SK-N-SH (cell line): ENCODE results near the gene SSTR3. TPM values are rescaled to one million over a fixed set of nuclear protein-coding genes. Genes with fewer than 3 reads are reported as not detected.

Source experiments
- CTCF ChIA-PET: fragments of 300-600, 350-600 bp; formaldehyde crosslinking; extraction: SDS; loops from one replicate; lab custom pipeline; 2021; lab: Yijun Ruan, JAX
- POLR2A ChIA-PET: fragments of 350-600 bp; sonication (Branson Sonifier 250); formaldehyde crosslinking; extraction: SDS; loops from one replicate; lab custom pipeline; 2020; ENCODE audit warnings: antibody characterized with exemption, inconsistent platforms; lab: Yijun Ruan, JAX
- DNase-seq: peaks from one replicate; pipeline ENCODE4 v3.0.0; 2012
- H2AFZ ChIP-seq: fragments of 200-600 bp; sonication (generic); 2 replicates; pipeline ENCODE4 v1.8.1; 2016; ENCODE audit warnings: antibody characterized with exemption, mild to moderate bottlenecking, low read depth
- H3F3A ChIP-seq: fragments of 200-600 bp; sonication (generic); replicated peaks from 2 replicates; pipeline ENCODE3; 2016; ENCODE audit warnings: antibody characterized with exemption, mild to moderate bottlenecking; ENCODE audit not compliant: insufficient read depth
- H3K27ac ChIP-seq, 2 experiments: fragments of 200-500 bp in 1 of 2; fragments of 200-600 bp in 1 of 2; sonication (Bioruptor generic) in 1 of 2; sonication (generic), shearing (Covaris generic) in 1 of 2; 2 replicates each; pipeline versions ENCODE4 v1.5.1 to v1.6.1; 2014 to 2016; ENCODE audit warnings: low read depth in 2 of 2, inconsistent platforms in 1 of 2, low read length in 1 of 2, mild to moderate bottlenecking in 1 of 2, mixed read lengths in 1 of 2
- H3K27me3 ChIP-seq: fragments of 200-600 bp; sonication (generic), shearing (Covaris generic); 2 replicates; pipeline ENCODE4 v1.6.1; 2016; ENCODE audit warnings: mixed run types; ENCODE audit not compliant: insufficient read depth
- H3K36me3 ChIP-seq, 2 experiments: fragments of 200-500 bp in 1 of 2; fragments of 200-600 bp in 1 of 2; sonication (Bioruptor generic) in 1 of 2; sonication (generic) in 1 of 2; replicated peaks in 1 of 2; 2 replicates each; pipeline versions ENCODE3 to v1.5.1; 2014 to 2016; ENCODE audit warnings: low read length in 1 of 2, mild to moderate bottlenecking in 1 of 2; ENCODE audit not compliant: insufficient read depth in 2 of 2, control insufficient read depth in 1 of 2
- H3K4me1 ChIP-seq, 2 experiments: fragments of 200-500 bp in 1 of 2; fragments of 200-600 bp in 1 of 2; sonication (Bioruptor generic) in 1 of 2; sonication (generic), shearing (Covaris generic) in 1 of 2; 2 replicates each; pipeline versions ENCODE4 v1.5.1 to v1.6.1; 2014 to 2016; ENCODE audit warnings: low read depth in 1 of 2, low read length in 1 of 2, mixed run types in 1 of 2; ENCODE audit not compliant: insufficient read depth in 2 of 2, control insufficient read depth in 1 of 2
- H3K4me2 ChIP-seq: fragments of 200-600 bp; sonication (generic), shearing (Covaris generic); 2 replicates; pipeline ENCODE4 v1.6.1; 2017; ENCODE audit warnings: mixed run types
- H3K4me3 ChIP-seq, 2 experiments: fragments of 200-500 bp in 1 of 2; fragments of 200-600 bp in 1 of 2; sonication (Bioruptor generic) in 1 of 2; sonication (generic), shearing (Covaris generic) in 1 of 2; 2 replicates each; pipeline versions ENCODE4 v1.5.1 to v1.8.1; 2014 to 2016; ENCODE audit warnings: low read depth in 2 of 2, inconsistent platforms in 1 of 2, low read length in 1 of 2, mild to moderate bottlenecking in 1 of 2, mixed read lengths in 1 of 2, moderate library complexity in 1 of 2
- H3K79me2 ChIP-seq: fragments of 200-600 bp; sonication (generic); 2 replicates; pipeline ENCODE4 v1.8.1; 2017; ENCODE audit warnings: mild to moderate bottlenecking; ENCODE audit not compliant: insufficient read depth
- H3K9ac ChIP-seq: fragments of 200-600 bp; sonication (generic); 2 replicates; pipeline ENCODE4 v1.6.1; 2017; ENCODE audit warnings: mixed run types
- H3K9me2 ChIP-seq: fragments of 200-600 bp; sonication (generic); 2 replicates; pipeline ENCODE4 v1.6.1; 2017; ENCODE audit warnings: mixed run types
- H3K9me3 ChIP-seq: fragments of 200-600 bp; sonication (generic); 2 replicates; pipeline ENCODE4 v1.6.1; 2017; ENCODE audit warnings: mixed run types, mild to moderate bottlenecking, moderate library complexity
- H4K20me1 ChIP-seq: fragments of 200-600 bp; sonication (generic); 2 replicates; pipeline ENCODE4 v1.6.1; 2017; ENCODE audit warnings: mild to moderate bottlenecking, mixed run types; ENCODE audit not compliant: insufficient read depth
- CHD2 ChIP-seq: fragments of 150-350 bp; IDR thresholded peaks from 2 replicates; pipeline ENCODE4 v1.6.1; 2018; ENCODE audit warnings: low read length; ENCODE audit not compliant: partially characterized antibody
- ELF1 ChIP-seq: IDR thresholded peaks from 2 replicates; pipeline ENCODE4 v1.4.0; 2012
- EP300 ChIP-seq, 2 experiments: IDR thresholded peaks; 2 replicates each; pipeline versions ENCODE4 v1.4.0 to v1.6.1; 2012; ENCODE audit warnings: borderline replicate concordance in 1 of 2, low read depth in 1 of 2, low read length in 1 of 2
- EZH2phosphoT487 ChIP-seq: fragments of 200-600 bp; sonication (generic); IDR thresholded peaks from 2 replicates; pipeline ENCODE4 v1.6.1; 2017; ENCODE audit warnings: low read depth, mixed run types, mild to moderate bottlenecking, antibody characterized with exemption, moderate library complexity, borderline replicate concordance
- FOXJ3 ChIP-seq: sonication (generic); formaldehyde crosslinking; IDR thresholded peaks from 2 replicates; pipeline ENCODE4 v1.5.1; 2020; ENCODE audit warnings: mild to moderate bottlenecking, missing genetic modification reagents
- GABPA ChIP-seq: IDR thresholded peaks from 2 replicates; pipeline ENCODE4 v1.4.0; 2012; ENCODE audit warnings: low read depth, mild to moderate bottlenecking
- GATA2 ChIP-seq: sonication (generic); formaldehyde crosslinking; IDR thresholded peaks from 2 replicates; pipeline ENCODE4 v1.5.0; 2020; ENCODE audit warnings: mild to moderate bottlenecking, missing genetic modification reagents
- JUND ChIP-seq: IDR thresholded peaks from 2 replicates; pipeline ENCODE4 v1.4.0; 2012
- MEF2A ChIP-seq: IDR thresholded peaks from 2 replicates; pipeline ENCODE4 v1.4.0; 2012; ENCODE audit warnings: low read depth, borderline replicate concordance
- NRF1 ChIP-seq: IDR thresholded peaks from 2 replicates; pipeline ENCODE4 v1.6.1; 2012; ENCODE audit warnings: low read depth, mild to moderate bottlenecking, low read length
- RCOR1 ChIP-seq: fragments of 150-350 bp; IDR thresholded peaks from 2 replicates; pipeline ENCODE4 v1.6.1; 2017; ENCODE audit warnings: antibody characterized with exemption, low read length
- REST ChIP-seq: IDR thresholded peaks from 2 replicates; pipeline ENCODE4 v1.6.1; 2012; ENCODE audit warnings: mild to moderate bottlenecking, low read depth, low read length, moderate library complexity
- SMC3 ChIP-seq: IDR thresholded peaks from 2 replicates; pipeline ENCODE4 v1.6.1; 2012; ENCODE audit warnings: low read depth, low read length, improper control_type of control experiment
- TAF1 ChIP-seq: IDR thresholded peaks from 2 replicates; pipeline ENCODE4 v1.6.1; 2012; ENCODE audit warnings: low read depth, mild to moderate bottlenecking, low read length, moderate library complexity, borderline replicate concordance
- TEAD4 ChIP-seq: IDR thresholded peaks from 2 replicates; pipeline ENCODE4 v1.4.0; 2012; ENCODE audit warnings: mild to moderate bottlenecking, borderline replicate concordance; ENCODE audit not compliant: insufficient read depth
- USF1 ChIP-seq: IDR thresholded peaks from 2 replicates; pipeline ENCODE4 v1.4.0; 2012; ENCODE audit warnings: low read depth, borderline replicate concordance
- WGBS: methylation state at CpG from one replicate; pipeline ENCODE4 v1.1.6; 2017; ENCODE audit warnings: low lambda C conversion rate; 5-methylcytosine and 5-hydroxymethylcytosine counted together
- polyA plus RNA-seq, 3 experiments: library from polyadenylated mRNA; depleted of rRNA; stranded (reverse); fragments of >200 nt; gene quantifications; 2 replicates each; pipeline ENCODE4 v1.2.3, GENCODE V29; 2012
- TF ChIP-seq, protein P1 (sequence below): fragments of 150-350 bp; IDR thresholded peaks from 2 replicates; pipeline ENCODE4 v1.6.1; 2017; ENCODE audit warnings: antibody characterized with exemption, low read length, low read depth, borderline replicate concordance

SSTR3 gene
- polyA plus RNA-seq, 1 of the 3 experiments (the other 2 are of a cell fraction) = not detected

DNA sequence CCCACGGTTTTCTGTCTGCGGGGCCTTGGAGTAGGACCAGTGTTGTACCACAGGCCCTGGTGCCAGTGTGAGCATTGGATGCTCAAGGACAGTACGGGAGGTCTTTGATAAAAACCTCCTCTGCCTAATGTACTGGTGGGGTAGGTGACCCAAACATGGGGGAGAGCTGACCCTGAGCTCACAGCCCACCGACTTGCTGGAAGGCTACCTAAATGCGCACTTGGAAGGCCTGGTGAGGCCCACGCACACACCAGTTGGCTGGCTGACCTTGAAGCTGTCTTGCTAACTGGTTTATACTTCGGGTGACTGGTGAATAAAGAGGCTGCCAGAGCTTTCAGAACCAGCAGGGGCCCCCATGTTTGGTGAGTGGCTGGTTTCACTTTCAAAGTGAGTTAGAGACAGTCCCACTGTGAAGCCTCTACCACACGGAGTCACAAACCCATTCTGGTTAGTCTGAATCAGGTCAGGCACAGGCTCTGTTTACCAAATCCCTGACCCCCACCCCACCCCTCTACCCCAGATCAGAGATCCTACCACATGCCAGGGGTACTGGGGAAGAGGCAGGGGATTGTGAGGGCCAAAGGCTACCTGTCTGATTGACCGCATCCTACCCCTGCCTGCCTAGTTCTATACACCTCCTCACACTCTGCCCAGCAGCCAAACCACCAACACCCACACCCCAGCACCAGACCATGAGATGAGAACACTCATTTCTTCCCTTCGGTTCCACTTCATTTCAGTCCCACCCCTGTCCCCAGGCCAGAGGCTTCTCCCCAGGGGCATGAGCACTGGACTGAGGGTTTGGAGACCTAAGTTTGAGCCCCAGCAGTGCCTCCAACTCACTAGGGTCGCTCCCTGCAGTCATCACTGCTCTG lies 49.8 kb downstream of the SSTR3 start:
- no peak for DNase-seq
- Histone ChIP-seq H3K27me3 (no peaks in the 10 kb centered on the region), H3K27ac (no peak overlapping the region), H3K9me2 (no peaks in the 10 kb centered on the region), H3K36me3 (no peaks in the 10 kb centered on the region), H3K79me2 (no peaks in the 10 kb centered on the region), H3F3A (no peaks in the 10 kb centered on the region), H2AFZ (no peak overlapping the region), H3K4me2 (no peak overlapping the region), H3K9me3 (no peaks in the 10 kb centered on the region), H3K4me1 (peaks cover 0 to 17% of the 10 kb centered on the region in 2 experiments; a peak in 1 of 4 replicates), H3K4me3 (no peak overlapping the region), H3K9ac (no peak overlapping the region), H4K20me1 (no peaks in the 10 kb centered on the region)
- POLR2A ChIA-PET = no interaction called here
- no peak for TF ChIP-seq FOXJ3 (CRISPR knock-in tag)
- TF ChIP-seq GABPA = no peak
- TF ChIP-seq TAF1 = no peak
- no peak for TF ChIP-seq SMC3
- no peak for TF ChIP-seq EP300 (IDR thresholded peaks at IDR 0.05; ENCODE audit: borderline replicate concordance in 1 of 2, low read depth in 1 of 2, low read length in 1 of 2)
- TF ChIP-seq JUND = no peak
- no peak for TF ChIP-seq USF1
- TF ChIP-seq REST = no peak
- TF ChIP-seq CHD2 = no peak
- TF ChIP-seq, protein P1, sequence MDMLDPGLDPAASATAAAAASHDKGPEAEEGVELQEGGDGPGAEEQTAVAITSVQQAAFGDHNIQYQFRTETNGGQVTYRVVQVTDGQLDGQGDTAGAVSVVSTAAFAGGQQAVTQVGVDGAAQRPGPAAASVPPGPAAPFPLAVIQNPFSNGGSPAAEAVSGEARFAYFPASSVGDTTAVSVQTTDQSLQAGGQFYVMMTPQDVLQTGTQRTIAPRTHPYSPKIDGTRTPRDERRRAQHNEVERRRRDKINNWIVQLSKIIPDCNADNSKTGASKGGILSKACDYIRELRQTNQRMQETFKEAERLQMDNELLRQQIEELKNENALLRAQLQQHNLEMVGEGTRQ = no peak
- no peak for TF ChIP-seq ELF1
- no peak for TF ChIP-seq TEAD4
- TF ChIP-seq EZH2phosphoT487 = no peak
- TF ChIP-seq MEF2A = no peak
- no peak for TF ChIP-seq NRF1
- no peak for TF ChIP-seq RCOR1
- TF ChIP-seq GATA2 = no peak
- CTCF ChIA-PET = interaction anchor here (1.1 to 8.0 kb wide), 4 partner anchors 14 to 105 kb away, joined by 3 to 156 read pairs (median 3); no protein-coding TSS in a partner anchor
- 69% methylated on average over 10 of the region's 11 CpGs for WGBS
